ENCODE results near the gene GMPR.
A peak's percentile ranks its signal among the peaks of the same experiment; 100 is the strongest.

Gene GMPR

DNA sequence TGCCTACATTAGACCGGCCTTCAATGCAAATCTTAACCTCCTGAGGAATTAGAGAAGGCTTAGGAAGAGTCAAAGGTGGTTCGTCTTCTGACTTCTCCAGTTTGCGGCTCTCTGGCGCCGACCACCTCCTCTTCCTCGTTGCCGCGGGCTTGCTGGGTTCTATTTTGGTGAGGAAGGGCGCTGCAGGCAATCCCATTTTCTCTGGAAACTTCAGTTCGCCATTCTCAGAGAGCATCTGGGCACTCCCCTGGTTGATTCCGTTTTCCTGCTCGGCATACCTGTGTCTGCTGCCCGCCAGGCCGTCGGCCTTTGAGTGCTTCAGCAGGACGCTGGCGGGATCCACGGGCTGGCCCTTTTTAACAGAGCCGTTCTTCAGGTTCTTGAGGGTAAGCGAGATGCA lies 67.9 kb downstream of the GMPR start:
- no peak for DNase-seq

DNA sequence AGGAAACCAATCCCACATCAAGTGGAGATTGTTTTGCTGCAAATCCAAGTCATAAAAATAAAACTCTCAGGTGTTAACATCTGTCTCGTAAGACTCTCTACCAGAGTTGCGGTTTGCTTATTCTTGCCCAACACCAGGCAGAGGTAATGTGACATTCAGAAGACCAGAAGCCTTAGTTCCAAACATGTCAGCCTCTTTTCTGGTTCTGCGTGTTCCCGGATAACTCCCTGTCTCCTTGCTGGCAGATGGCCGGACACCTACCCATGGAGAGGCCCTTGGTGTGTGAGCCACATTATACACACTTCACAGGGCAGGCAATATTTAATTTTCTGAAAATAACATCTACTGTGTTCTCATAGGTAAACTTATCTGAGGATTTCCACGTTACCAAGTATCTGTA lies 73.4 kb downstream of the GMPR start:
- DNase-seq, result no peak

DNA sequence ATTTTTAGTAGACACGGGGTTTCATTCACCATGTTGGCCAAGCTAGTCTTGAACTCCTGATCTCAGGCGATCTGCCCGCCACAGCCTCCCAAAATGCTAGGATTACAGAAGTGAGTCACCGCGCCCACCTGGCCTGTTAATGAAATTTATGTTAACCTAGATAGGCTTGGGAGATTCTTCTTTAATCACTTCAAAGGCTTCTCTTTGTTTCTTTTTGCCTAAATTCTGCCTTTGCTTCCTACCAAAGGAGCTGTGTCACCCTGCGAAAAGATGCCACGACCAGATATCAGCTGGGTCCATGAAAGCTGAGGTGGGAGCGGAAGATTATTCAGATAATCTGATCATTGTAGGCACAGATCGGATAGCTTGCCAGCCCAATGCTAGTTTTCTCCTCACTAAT lies 75.3 kb downstream of the GMPR start:
- DNase-seq, result no peak

DNA sequence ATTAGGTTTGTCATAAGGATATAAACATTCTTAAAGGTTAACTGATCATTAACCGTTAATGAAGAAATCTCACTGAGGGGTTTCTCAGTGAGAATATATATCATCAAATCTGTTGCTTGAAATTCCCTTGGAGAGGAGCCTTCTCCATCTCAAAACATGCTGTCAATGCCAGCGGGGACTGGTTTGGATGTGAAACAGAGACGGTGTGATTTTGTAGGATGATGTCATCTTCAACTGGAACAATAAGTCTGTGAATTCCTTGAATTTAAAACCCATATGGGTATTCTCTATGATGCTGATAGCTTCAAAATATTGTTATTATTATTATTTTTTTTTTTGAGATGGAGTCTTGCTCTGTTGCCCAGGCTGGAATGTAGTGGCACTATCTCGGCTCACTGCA lies 75.9 kb downstream of the GMPR start:
- no peak for DNase-seq

DNA sequence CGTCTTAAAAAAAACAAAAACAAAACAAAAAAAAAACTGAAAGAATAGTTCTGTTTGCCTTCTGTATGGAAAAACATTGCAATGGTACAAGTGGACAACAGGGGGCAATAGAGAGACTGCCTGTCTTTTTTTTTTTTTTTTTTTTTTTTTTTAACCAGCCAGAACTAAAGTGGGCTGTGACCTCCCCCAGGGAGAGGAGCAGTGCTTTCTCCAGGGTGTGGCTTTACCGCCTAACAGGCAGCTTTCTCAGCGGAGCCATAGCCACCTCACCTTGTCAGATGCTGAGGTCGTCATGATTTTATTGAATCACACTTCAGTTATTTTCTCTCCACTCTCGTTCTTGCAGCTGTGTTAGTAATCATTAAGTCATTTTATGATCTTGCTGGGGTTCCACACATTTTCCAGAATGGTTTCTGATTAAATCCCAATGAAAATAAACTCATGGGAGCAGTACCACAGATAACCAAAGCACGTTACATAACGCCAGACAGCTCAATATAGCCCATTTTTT lies 78.4 kb downstream of the GMPR start:
- DNase-seq, result peak; percentile 8 to 62 (median 30)

DNA sequence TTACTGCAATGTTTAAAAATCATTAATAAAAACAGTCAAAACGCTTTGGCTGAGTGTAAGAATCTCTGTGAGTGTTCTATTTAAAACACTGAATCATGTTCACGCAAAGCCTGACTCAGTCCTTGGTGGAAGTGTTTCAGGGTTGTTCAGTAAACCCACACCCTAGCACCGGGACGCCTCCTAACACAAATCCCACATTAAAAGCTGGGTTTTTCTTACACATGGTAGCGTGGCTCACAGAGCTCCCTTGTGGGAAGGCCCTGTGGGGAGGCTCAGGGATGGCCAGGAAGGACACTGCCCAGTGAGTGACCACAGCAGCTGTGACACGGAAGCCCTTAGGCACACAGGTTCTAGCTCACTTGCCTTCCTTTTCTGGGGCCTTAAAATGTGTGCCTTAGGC lies 80.2 kb downstream of the GMPR start:
- no peak for DNase-seq

DNA sequence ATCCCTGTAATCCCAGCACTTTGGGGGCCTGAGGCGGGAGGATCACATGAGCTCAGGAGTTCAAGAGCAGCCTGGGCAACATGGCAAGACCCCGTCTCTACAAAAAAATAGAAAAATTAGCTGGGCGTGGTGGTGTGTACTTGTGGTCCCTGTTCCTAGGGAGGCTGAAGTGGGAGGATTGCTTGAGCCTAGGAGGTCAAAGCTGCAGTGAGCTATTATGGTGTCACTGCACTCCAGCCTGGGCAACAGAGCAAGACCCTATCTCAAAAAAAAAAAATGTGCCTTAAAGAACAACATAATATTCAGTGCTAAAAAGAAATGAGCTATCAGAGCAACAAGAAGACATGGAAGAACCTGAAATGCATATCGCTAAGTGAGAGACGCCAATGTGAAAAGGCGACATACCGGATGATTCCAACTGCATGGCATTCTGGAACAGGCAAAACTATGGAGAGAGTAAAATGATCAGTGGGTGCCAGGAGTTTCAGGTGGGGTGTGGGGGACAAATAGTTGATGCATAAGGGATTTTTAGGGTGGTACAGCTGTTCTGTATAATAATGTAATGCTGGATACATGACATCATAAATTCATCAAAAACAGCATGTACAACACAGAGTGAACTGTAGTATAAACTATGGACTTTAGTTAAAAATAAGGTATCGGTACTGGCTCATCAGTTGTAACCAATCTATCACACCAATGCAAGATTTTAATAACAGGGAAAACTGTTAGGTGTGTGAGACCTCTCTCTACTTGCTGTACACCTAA lies 80.8 kb downstream of the GMPR start:
- no peak for DNase-seq

DNA sequence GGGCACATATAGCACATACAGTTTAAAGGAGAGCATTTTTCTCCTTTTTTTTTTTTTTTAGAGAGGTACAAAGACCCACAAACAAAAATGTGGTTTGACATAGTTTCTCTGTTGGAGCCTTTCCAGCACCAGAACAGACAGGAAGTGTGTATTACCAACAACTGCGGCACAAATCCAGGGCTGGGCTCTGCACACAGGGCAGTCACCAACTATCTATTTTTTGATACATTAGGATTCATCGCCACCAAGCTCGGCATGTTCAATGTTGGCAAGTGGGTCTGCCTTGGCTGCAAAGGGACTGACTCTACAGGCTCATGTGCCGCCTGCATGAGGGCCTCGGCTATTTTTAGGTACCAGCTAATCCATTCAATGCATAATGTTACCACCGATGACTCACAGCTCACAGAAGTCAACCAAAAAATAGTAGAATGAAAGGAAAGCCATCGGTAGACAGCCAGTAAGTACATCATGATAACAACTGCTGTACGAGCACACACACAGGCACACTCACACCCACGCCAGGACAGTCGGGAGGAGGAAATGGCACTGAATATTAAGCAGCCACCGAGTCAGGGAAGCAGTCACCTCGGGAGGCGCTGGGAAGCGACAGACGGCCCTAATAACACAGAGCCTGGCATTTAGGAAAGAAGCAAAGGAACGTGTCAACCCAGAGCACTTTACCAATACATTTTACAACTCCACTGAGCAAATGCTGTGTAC lies 81.6 kb downstream of the GMPR start:
- DNase-seq, result peak; percentile 41 to 81 (median 74)

DNA sequence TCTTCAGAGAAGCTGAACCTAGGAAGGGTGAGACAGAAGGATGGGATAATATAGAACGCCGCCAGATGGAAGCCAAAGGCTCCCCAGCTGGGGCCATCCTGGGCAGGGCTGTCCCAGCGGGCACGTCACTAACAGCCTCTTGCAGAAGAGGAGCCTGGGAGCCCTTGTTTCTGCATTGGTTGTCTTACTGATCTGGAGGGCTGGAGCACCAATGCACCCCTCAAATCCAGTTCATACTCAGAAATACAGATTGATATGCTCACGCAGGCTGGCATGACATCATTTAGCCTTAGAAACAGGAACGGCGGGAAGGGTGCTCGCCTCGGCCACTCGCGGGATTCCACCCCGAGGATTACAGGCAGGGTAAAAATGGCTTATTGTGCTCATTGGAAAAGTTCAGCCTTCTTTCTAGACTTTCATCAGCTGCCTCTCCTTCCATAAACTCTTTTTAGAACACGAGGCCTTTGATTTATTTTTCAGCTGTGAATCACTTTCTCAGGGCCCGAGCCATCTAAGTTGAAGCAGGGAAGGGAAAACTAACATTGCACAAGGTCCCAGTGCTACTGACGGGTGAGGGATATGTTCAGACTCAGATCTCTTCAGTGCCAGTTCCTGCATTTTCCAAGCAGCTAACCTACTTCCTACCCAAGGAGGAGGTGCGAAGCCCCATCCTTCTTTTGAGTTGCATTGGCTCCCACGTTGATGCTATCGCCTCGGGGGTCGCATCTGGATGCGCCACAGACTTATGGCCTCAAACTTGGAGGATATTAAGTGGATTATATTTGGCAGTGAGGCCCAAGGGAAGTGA lies 82.3 kb downstream of the GMPR start:
- DNase-seq, result no peak

DNA sequence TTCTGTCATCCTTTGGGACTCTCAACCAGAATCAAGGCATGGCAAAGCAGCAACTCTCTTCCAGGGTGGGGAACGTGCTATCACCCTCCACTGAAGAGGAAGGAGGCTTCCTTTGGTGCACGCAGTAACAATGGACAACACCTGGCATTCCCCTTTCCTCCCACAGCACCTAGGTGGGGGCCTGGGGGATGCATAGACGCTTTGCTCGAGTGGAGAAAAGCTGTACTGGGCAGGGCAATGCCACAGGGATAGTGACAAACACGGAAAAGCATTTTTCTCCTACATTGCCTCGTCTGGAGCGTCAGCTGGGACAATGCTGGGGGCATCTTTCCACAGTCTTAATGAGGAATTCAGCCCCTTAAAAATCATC lies 82.9 kb downstream of the GMPR start:
- no peak for DNase-seq

DNA sequence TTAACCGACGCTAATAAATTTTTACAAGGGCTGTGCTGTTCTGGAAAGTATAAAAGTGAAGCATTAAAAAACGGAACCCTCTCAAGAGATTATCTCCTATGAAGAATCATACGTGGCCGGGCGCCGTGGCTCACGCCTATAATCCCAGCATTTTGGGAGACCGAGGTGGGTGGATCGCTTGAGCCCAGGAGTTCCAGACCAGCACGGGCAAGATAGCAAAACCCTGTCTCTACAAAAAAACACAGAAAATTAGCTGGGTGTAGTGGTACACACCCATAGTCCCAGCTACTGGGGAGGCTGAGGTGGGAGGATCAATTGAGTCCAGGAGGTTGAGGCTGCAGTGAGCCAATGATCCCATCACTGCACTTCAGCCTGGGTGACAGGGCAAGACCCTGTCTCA lies 83.4 kb downstream of the GMPR start:
- no peak for DNase-seq

DNA sequence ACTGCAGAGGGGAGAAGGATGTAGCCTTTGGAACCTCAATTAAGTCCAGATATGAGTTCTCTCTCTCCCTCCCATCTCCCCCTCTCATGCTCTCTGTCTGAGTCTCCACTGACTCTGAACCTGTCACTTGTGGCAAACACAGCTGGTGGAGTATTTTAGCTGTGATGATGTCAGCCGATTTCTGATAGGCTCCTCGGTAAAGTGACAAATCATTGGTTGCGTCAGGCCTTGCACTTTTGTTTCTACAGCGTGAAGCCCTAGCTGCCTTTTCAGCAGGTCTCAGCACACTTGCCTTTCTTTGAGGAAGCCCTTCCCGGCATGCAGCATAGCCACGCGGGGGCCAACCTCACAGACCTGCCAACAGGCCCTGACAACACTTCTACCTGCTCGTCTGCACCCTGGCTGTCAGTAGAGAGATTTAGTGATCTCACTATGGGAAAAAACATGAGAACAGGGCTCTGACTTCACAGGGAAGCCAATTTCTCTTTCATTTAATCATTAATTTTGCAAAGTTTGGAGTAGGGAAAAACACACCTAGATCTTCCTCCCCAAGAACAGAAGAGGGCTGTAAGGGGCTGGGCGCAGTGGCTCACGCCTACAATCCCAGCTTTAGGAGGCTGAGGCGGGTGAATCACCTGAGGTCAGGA lies 84.4 kb downstream of the GMPR start:
- DNase-seq, result peak; percentile 65 to 86 (median 79)

DNA sequence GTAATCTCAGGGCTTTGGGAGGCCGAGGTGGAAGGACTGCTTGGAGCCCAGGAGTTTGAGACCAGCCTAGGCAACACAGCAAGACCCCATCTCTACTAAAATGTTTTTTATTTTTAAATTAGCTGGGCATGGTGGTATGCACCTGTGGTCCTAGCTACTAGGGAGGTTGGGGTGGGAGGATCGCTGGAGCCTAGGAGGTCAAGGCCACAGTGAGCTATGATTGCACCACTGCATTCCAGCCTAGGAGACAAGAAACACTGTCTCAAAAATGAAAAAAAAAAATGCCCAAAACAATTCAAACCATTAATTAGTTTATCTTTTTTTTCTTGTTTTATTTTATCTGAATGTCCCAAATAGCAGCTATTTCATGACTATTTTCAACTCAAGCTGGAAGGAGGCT lies 85.8 kb downstream of the GMPR start:
- no peak for DNase-seq

DNA sequence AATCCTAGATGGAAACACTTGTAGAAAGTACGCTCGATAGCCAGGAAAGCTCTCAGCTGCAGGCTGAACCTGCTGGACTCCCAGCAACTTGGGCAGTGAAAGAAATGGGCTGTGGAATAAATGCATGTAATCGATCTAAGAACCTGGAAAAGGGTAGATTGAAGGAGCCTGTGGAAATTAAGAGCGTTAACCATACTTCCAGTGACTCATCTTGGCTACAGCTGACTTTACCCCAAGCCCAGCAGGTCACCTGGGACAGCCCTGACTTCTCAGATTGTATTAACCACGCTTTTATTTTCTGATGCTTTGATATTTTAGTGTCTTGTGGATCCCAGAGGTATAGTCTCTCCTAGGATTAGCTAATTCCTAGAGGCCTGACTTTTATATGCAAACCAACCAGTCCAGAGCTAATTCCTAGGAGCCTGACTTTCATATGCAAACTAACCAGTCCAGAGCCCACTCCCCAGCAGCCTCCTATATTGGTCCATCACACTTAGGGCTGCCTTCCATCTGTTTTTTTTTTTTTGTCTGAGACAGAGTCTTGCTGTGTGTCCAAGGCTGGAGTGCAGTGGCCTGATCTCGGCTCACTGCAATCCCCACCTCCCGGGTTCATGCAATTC lies 86.3 kb downstream of the GMPR start:
- DNase-seq, result no peak

DNA sequence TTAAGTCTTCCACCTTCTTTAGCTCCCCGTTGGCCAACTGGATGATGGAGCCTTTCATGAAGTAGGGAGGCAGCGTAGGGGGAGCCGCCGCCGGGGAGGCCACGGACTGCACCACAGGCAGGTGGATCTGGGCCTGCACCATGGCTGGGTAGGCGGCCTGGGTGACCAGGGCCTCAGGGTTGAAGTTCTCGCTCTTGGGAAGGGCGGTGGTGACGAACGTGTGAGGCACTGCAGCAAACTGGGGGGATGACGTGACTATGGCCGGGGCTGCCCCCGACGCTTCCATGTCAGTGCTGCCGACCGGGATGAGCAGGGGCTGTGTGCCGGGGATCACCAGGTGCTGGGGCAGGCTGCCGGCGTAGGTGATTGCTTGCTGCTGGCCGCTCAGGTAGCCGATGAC lies 88.1 kb downstream of the GMPR start:
- no peak for DNase-seq

DNA sequence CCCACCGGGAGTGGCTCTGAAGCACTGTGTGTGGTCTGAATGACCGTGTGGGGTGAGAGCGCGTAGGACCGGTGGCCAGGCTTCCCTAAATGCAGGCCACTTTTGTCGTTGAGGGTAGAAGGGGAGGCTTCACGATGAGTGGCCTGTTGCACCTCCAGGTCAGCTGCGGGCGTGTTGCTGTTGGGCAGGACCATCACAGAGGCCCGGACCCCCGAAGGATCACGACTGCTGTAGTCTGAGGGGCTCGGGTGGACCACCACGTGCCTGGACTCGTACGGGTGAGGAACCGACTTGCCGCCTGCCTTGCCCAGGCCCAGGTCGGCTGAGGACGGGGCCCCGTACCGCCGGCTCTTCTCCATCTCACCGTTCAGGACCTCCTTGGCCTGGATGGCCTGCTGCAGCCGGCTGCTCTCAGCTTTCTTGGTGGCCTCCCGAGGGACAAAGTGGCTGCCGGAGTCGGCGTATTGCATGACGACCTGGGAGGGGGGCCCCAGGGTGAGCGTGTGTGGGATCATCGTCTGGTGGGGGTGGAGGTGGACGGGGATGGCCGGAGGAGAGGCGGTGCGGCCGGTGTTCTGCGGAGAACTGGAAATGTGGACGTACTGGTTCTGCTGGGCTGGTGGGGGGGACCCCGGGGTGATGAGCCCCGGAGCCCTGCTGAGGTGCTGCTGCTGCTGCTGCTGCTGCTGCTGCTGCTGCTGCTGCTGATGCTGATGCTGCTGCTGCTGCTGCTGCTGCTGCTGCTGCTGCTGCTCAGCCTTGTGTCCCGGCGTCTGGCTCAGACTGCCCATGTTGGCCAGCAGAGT lies 88.8 kb downstream of the GMPR start:
- no peak for DNase-seq

DNA sequence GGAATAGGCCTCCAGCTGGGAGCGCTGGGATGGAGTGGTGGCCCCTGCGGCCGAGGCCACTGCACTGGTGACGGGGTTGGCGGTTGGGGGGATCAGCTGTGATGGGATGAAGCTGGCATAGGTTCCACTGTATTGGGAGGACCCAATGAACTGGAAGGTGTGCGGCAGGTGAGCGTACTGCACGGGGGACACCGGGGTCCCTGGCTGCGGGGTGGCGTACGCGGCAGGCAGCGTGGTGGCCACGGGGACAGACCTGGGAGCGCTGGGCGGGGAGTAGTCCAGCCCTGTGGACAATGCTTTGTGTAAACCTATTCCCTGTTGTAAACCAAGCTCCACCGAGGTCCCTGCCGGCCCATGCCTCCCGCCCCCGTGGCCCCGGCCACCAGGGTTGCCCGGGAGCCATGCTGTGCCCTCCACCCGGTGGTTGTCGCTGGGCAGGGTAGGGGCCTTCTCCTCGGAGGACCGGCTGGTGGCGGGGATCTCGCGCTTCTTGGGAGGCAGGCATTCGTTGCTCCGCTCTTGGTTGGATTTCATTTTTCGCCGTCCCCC lies 89.5 kb downstream of the GMPR start:
- no peak for DNase-seq

DNA sequence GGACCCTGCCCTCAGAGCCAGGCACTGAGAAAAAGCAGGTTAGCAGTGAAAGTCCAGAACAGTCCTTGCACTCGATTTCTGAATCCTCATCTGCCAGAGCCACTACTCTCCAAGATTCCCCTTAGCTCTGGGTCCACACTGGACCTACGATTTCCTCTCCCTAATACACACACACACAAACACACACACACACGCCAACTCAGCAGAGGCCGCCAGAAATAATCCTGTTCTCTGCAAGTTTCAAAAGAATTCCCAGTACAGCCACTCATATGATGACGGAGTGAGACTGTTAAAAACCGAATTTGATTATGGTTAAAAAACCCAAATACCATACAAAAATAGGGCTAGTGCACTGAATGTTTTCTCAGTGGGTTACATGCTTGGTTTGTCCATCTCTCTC lies 90.8 kb downstream of the GMPR start:
- DNase-seq, result no peak

DNA sequence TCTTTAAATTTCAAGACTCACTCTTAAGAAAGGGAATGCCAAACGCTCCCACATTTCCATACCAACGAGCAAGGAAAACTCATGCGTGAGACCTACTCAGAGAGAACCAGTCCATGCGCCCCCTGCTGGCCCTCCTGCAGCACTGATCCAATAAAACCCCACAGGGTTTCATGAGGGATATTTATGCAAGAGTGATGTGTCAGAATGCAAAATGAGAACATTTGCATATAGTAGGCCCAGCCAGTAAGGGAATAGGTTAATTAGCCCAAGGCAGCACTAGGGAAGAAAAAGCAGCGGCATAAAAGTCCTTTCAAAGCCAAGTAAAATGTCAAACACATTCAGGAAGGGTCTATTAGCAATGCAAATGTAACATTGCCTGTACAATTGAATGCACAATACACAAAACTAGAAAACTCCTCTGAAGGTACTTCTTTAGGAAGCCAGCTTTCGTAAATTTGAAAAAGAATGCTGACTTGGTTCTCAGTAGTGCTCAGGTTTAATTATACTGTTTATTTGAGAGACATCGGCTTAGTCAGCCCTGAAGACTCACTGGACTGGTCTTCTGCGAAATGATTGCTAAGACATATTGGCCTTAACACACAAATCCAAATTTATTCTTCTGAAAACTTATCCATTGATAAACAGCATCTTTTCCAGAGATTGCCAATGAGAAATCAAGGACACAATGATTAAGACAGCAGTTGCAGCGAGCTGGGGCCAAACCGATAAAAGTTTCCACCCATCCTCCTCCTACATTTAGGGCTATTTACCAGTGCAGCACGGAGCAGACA lies 93.2 kb downstream of the GMPR start:
- DNase-seq, result peak; percentile 2 to 63 (median 38)

DNA sequence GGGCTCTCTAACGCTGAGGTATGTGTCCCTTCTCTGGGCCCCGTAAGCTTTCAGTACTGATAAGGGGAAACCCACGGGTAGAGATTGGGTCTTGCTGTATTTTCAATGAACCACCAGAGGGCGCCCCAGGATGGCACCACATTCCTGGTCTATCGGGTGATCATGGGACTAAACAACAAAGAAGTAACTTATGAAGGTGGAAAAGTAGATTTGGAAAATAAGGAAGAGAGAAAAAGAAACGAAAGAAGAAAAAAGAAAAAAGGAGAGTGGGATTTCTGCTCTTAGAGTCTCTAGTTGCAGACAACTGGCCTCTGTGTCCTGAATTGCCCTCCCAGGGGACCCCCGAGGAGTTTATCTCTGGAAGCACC lies 93.8 kb downstream of the GMPR start:
- DNase-seq, result peak; percentile 50 to 77 (median 61)

DNA sequence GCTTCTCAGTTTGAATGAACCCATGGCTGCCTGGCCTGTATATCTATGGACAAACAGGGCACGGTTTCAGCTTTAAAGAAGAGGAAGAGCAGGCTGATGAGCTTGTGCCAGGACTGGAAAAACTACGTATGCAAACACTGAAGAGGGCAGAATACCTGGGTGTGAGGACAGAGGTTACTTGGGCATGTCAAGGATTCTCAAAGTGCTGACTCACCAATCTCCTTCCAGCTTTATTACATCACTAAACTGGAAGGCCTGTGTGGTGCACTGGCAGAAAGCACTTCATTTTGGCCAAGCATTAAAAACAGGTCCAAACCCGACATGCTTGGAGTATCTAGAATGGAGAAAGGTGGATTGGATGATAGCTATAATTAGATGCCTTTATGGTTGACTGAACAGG lies 95.2 kb downstream of the GMPR start:
- no peak for DNase-seq

Data from stimulated activated naive CD4-positive, alpha-beta T cell (primary cell).